Measurements from ENCODE around the gene FBH1. TPM values are rescaled to one million over a fixed set of nuclear protein-coding genes. Genes with fewer than 3 reads are reported as not detected.
"Not testable (repeated sequence)": the region's sequence is repeated elsewhere in the genome, so short reads cannot be mapped to it uniquely, and the experiment has no call there.

FBH1 gene
- total and polyA plus RNA-seq, 7 experiments from 2014 or later: 59.9 to 105 (median 78.6) TPM

DNA sequence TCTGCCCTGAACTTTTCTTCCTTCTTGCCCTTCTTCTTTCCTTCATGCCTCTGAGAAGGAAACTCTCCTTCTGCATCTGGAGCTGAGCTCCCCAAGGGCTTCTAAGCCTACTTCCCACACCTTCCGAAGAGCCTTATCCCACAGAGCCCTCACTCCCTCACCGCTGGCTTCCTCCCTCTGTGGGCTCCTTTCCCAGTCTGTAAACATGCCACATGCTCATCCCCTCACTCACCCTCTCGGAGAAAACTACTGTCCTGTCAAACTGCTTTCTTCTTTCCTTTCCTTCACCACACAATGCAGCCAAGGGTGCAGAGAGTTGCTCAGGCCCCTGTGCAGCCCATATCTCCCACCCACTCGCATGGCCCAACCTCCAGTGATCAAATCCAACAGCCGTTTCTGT is 18.4 kb upstream of the FBH1 start:
- ChIA-PET CTCF (no interaction called here), POLR2A (interaction anchor here (0.8 kb wide), 1 partner anchor 178 kb away, joined by 3 read pairs; no protein-coding TSS in a partner anchor)
- H3K27ac ChIP-seq (ENCODE audit: low read depth, low read length): no peak overlapping the region
- H3K27me3 ChIP-seq (ENCODE audit: control insufficient read depth in 2 of 2, insufficient read depth in 2 of 2, low read length in 2 of 2): no peaks in the 10 kb centered on the region
- Mint-ChIP-seq H3K27ac (peak overlapping the region in 1 of 9 donors; percentile 25), H3K27me3 (peaks cover 0 to 4% (median 0%) of the 10 kb centered on the region in 5 donors), H3K4me3 (no peak overlapping the region), H3K9me3 (peaks cover 0 to 17% (median 2%) of the 10 kb centered on the region in 11 donors), H3K36me3 (peaks cover 7 to 27% (median 18%) of the 10 kb centered on the region in 5 donors), H3K4me1 (peaks cover 4 to 12% (median 6%) of the 10 kb centered on the region in 7 donors)
- H3K9me3 ChIP-seq (ENCODE audit: control insufficient read depth in 2 of 3, low read length in 3 of 3): no peaks in the 10 kb centered on the region
- H3K36me3 ChIP-seq (ENCODE audit: control insufficient read depth in 2 of 3, insufficient read depth in 3 of 3, low read length in 3 of 3): peaks cover 0 to 10% (median 3%) of the 10 kb centered on the region in 3 experiments
- ATAC-seq (no peak), DNase-seq (no peak)
- intact Hi-C loops (cut with micrococcal nuclease): loop anchor here (5.0 to 10.0 kb wide), 2 partner anchors 1024 to 1057 kb away; no protein-coding TSS in a partner anchor
- H3K4me1 ChIP-seq (ENCODE audit: control insufficient read depth in 2 of 2, insufficient read depth in 2 of 2, low read length in 2 of 2): no peaks in the 10 kb centered on the region
- H3K4me3 ChIP-seq (ENCODE audit: low read length): no peak overlapping the region

DNA sequence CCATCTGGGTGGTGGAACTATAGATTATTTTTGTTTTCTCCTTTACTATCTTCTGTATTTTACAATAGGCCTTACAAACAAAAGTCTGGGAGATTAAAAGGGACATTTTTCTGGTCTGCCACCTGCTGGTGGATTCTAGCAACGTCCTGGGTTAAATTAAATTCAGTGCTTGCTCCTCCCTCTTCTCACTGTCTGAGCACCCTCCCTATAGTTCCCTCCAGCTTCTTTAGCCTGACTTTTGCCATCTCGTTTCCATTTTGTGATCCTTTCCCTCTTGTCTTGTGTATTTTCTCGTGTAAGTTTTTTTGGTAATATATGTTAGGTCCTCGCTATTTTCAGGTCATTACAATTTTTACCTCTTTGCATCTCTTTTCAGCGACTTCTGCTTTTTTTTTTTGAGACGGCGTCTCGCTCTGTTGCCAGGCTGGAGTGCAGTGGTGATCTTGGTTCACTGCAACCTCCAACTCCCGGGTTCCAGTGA is 16.5 kb upstream of the FBH1 start:
- POLR2A ChIA-PET: interaction anchor here (1.4 kb wide), 1 partner anchor 14 kb away, joined by 3 read pairs; no protein-coding TSS in a partner anchor
- no peak overlapping the region for H3K4me3 ChIP-seq (ENCODE audit: low read length)
- CTCF ChIA-PET: interaction anchor here (0.6 to 2.0 kb wide), 8 partner anchors 8 to 251 kb away, joined by 3 to 13 read pairs (median 3); no protein-coding TSS in a partner anchor
- Mint-ChIP-seq H3K4me3 (peak overlapping the region in 8 of 10 donors; percentile 46 to 76 (median 58)), H3K27ac (peak overlapping the region in 2 of 9 donors; percentile 60 to 74), H3K27me3 (peaks cover 0 to 4% (median 0%) of the 10 kb centered on the region in 5 donors), H3K4me1 (peaks cover 2 to 10% (median 5%) of the 10 kb centered on the region in 7 donors), H3K9me3 (peaks cover 0 to 8% (median 2%) of the 10 kb centered on the region in 11 donors), H3K36me3 (peaks cover 2 to 36% (median 21%) of the 10 kb centered on the region in 5 donors)
- intact Hi-C loops (cut with micrococcal nuclease): loop anchor here (1.0 to 10.0 kb wide), 10 partner anchors 59 to 1059 kb away; partner anchors contain the start of gene GDI2 (in 1 of the 2)
- peaks cover 0 to 23% (median 3%) of the 10 kb centered on the region in 3 experiments for H3K36me3 ChIP-seq (ENCODE audit: control insufficient read depth in 2 of 3, insufficient read depth in 3 of 3, low read length in 3 of 3)
- ATAC-seq (peak; percentile 96), DNase-seq (peak; percentile 42 to 76 (median 67))
- H3K4me1 ChIP-seq (ENCODE audit: control insufficient read depth in 2 of 2, insufficient read depth in 2 of 2, low read length in 2 of 2): no peaks in the 10 kb centered on the region
- no peaks in the 10 kb centered on the region for H3K9me3 ChIP-seq (ENCODE audit: control insufficient read depth in 2 of 3, low read length in 3 of 3)
- no peaks in the 10 kb centered on the region for H3K27me3 ChIP-seq (ENCODE audit: control insufficient read depth in 2 of 2, insufficient read depth in 2 of 2, low read length in 2 of 2)
- H3K27ac ChIP-seq (ENCODE audit: low read depth, low read length): no peak overlapping the region

- intact Hi-C loops (cut with micrococcal nuclease): loop anchor here in 1 of 2 donors (10.0 kb wide), 1 partner anchor 1061 kb away; no protein-coding TSS in a partner anchor
- Histone ChIP-seq H3K4me3 (ENCODE audit: low read length) (no peak overlapping the region), H3K27me3 (ENCODE audit: control insufficient read depth in 2 of 2, insufficient read depth in 2 of 2, low read length in 2 of 2) (no peaks in the 10 kb centered on the region), H3K4me1 (ENCODE audit: control insufficient read depth in 2 of 2, insufficient read depth in 2 of 2, low read length in 2 of 2) (no peaks in the 10 kb centered on the region), H3K9me3 (ENCODE audit: control insufficient read depth in 2 of 3, low read length in 3 of 3) (no peaks in the 10 kb centered on the region), H3K36me3 (ENCODE audit: control insufficient read depth in 2 of 3, insufficient read depth in 3 of 3, low read length in 3 of 3) (peaks cover 0 to 36% (median 3%) of the 10 kb centered on the region in 3 experiments), H3K27ac (ENCODE audit: low read depth, low read length) (no peak overlapping the region)
- H3K27ac Mint-ChIP-seq: no peak overlapping the region
- POLR2A ChIA-PET: interaction anchor here (0.7 kb wide), 1 partner anchor 23 kb away, joined by 4 read pairs; no protein-coding TSS in a partner anchor
- H3K4me3 Mint-ChIP-seq: no peak overlapping the region
- DNase-seq (no peak), ATAC-seq (no peak)
- no peaks in the 10 kb centered on the region for H3K9me3 Mint-ChIP-seq
- peaks cover 0 to 4% (median 0%) of the 10 kb centered on the region in 5 donors for H3K27me3 Mint-ChIP-seq
- CTCF ChIA-PET: interaction anchor here (1.6 kb wide), 1 partner anchor 10 kb away, joined by 8 read pairs; no protein-coding TSS in a partner anchor
- H3K36me3 Mint-ChIP-seq: peaks cover 0 to 31% (median 13%) of the 10 kb centered on the region in 5 donors
- H3K4me1 Mint-ChIP-seq: peaks cover 2 to 10% (median 5%) of the 10 kb centered on the region in 7 donors
Observed at GRCh38 chr10:5876181-5876768, 13.8 kb upstream of the FBH1 start.

GRCh38 chr10:5877041-5877440 is 13.0 kb upstream of the FBH1 start:
- not testable (repeated sequence) for H3K4me1 Mint-ChIP-seq; H3K9me3 Mint-ChIP-seq; H3K27ac Mint-ChIP-seq; H3K27me3 Mint-ChIP-seq; H3K4me3 ChIP-seq (ENCODE audit: low read length); H3K4me1 ChIP-seq (ENCODE audit: control insufficient read depth in 2 of 2, insufficient read depth in 2 of 2, low read length in 2 of 2); H3K27me3 ChIP-seq (ENCODE audit: control insufficient read depth in 2 of 2, insufficient read depth in 2 of 2, low read length in 2 of 2); H3K9me3 ChIP-seq (ENCODE audit: control insufficient read depth in 2 of 3, low read length in 3 of 3); ATAC-seq; DNase-seq; H3K4me3 Mint-ChIP-seq; H3K27ac ChIP-seq (ENCODE audit: low read depth, low read length)
- ChIA-PET POLR2A (interaction anchor here (0.7 to 0.8 kb wide), 2 partner anchors 24 to 27 kb away, joined by 3 to 4 read pairs; no protein-coding TSS in a partner anchor), CTCF (interaction anchor here (1.2 to 1.6 kb wide), 2 partner anchors 9 to 12 kb away, joined by 4 to 8 read pairs; partner anchors contain the start of gene ANKRD16)
- intact Hi-C loops (cut with micrococcal nuclease): loop anchor here in 1 of 2 donors (10.0 kb wide), 1 partner anchor 1062 kb away; no protein-coding TSS in a partner anchor
- peaks cover 0 to 38% (median 3%) of the 10 kb centered on the region in 3 experiments for H3K36me3 ChIP-seq (ENCODE audit: control insufficient read depth in 2 of 3, insufficient read depth in 3 of 3, low read length in 3 of 3)
- peaks cover 0 to 31% (median 13%) of the 10 kb centered on the region in 5 donors for H3K36me3 Mint-ChIP-seq

DNA sequence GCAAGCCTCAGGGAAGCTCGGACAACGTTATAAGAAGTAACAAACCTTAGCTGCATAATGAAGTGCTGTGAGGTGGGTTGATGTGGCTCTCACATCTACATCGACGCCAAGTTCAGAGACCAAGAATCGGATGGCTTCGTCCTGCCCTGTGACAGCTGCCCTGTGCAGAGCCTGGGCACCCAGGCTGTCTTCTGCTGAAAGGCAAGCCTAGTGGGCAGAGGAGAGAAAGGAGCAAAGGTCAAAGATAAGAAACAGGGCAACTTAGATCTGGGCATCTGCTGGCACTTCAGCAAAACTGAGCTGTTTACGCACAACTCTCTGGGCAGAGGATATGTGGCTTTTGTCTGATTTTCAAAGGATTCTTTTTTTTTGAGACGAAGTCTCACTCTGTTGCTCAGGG is 7.1 kb upstream of the FBH1 start:
- intact Hi-C loops (cut with micrococcal nuclease): no loop called here
- Mint-ChIP-seq H3K9me3 (peaks cover 0 to 2% (median 0%) of the 10 kb centered on the region in 11 donors), H3K4me3 (no peak overlapping the region), H3K27me3 (no peaks in the 10 kb centered on the region), H3K4me1 (peaks cover 0 to 19% (median 10%) of the 10 kb centered on the region in 7 donors), H3K27ac (peak overlapping the region in 1 of 9 donors; percentile 45), H3K36me3 (peaks cover 3 to 43% (median 20%) of the 10 kb centered on the region in 5 donors)
- H3K4me3 ChIP-seq (ENCODE audit: low read length): no peak overlapping the region
- no peaks in the 10 kb centered on the region for H3K27me3 ChIP-seq (ENCODE audit: control insufficient read depth in 2 of 2, insufficient read depth in 2 of 2, low read length in 2 of 2)
- ChIA-PET CTCF (interaction anchor here (0.6 to 1.2 kb wide), 3 partner anchors 9 to 260 kb away, joined by 3 read pairs; no protein-coding TSS in a partner anchor), POLR2A (interaction anchor here (0.6 kb wide), 2 partner anchors 60 to 684 kb away, joined by 3 read pairs; no protein-coding TSS in a partner anchor)
- H3K27ac ChIP-seq (ENCODE audit: low read depth, low read length): no peak overlapping the region
- DNase-seq (no peak), ATAC-seq (no peak)
- H3K36me3 ChIP-seq (ENCODE audit: control insufficient read depth in 2 of 3, insufficient read depth in 3 of 3, low read length in 3 of 3): peaks cover 0 to 48% (median 3%) of the 10 kb centered on the region in 3 experiments
- H3K4me1 ChIP-seq (ENCODE audit: control insufficient read depth in 2 of 2, insufficient read depth in 2 of 2, low read length in 2 of 2): no peaks in the 10 kb centered on the region
- no peaks in the 10 kb centered on the region for H3K9me3 ChIP-seq (ENCODE audit: control insufficient read depth in 2 of 3, low read length in 3 of 3)

- intact Hi-C loops (cut with micrococcal nuclease): loop anchor here in 1 of 2 donors (5.0 kb wide), 2 partner anchors 317 to 438 kb away; partner anchors contain the start of gene PFKFB3
Observed at GRCh38 chr10:5885619-5886018, 4.4 kb upstream of the FBH1 start.

More at GRCh38 chr10:5885619-5886018, 4.4 kb upstream of the FBH1 start:
- Histone ChIP-seq H3K27me3 (ENCODE audit: control insufficient read depth in 2 of 2, insufficient read depth in 2 of 2, low read length in 2 of 2) (no peaks in the 10 kb centered on the region), H3K27ac (ENCODE audit: low read depth, low read length) (no peak overlapping the region), H3K36me3 (ENCODE audit: control insufficient read depth in 2 of 3, insufficient read depth in 3 of 3, low read length in 3 of 3) (peaks cover 0 to 34% (median 3%) of the 10 kb centered on the region in 3 experiments), H3K9me3 (ENCODE audit: control insufficient read depth in 2 of 3, low read length in 3 of 3) (no peaks in the 10 kb centered on the region), H3K4me1 (ENCODE audit: control insufficient read depth in 2 of 2, insufficient read depth in 2 of 2, low read length in 2 of 2) (peaks cover 4 to 5% of the 10 kb centered on the region in 2 donors), H3K4me3 (ENCODE audit: low read length) (no peak overlapping the region)
- no peak overlapping the region for H3K27ac Mint-ChIP-seq
- ChIA-PET POLR2A (no interaction called here), CTCF (interaction anchor here (1.0 to 2.4 kb wide), 2 partner anchors 8 to 201 kb away, joined by 3 to 8 read pairs; no protein-coding TSS in a partner anchor)
- peaks cover 0 to 2% (median 0%) of the 10 kb centered on the region in 11 donors for H3K9me3 Mint-ChIP-seq
- H3K4me3 Mint-ChIP-seq: no peak overlapping the region
- peaks cover 3 to 34% (median 21%) of the 10 kb centered on the region in 5 donors for H3K36me3 Mint-ChIP-seq
- no peaks in the 10 kb centered on the region for H3K27me3 Mint-ChIP-seq
- DNase-seq (no peak), ATAC-seq (no peak)
- peaks cover 8 to 30% (median 20%) of the 10 kb centered on the region in 7 donors for H3K4me1 Mint-ChIP-seq
